HG03025 (cell line): Measurements from ENCODE around the gene SPATA31D1.
"Not testable (repeated sequence)": the region's sequence is repeated elsewhere in the genome, so short reads cannot be mapped to it uniquely, and the experiment has no call there.

ENCODE experiments used
- ATAC-seq: cut with Tn5 transposase; IDR thresholded peaks from one replicate; pipeline ENCODE4 v1.9.1; 2021; ENCODE audit warnings: mild to moderate bottlenecking, moderate library complexity; ENCODE audit not compliant: unreplicated experiment, low FRiP score

SPATA31D1 gene

GRCh38 chr9:81988472-81988871 is at the start of gene SPATA31D1:
Gene SPATA31D1, plus strand, starts transcription at chr9:81988772. Its CDS starts 47 bp downstream, at chr9:81988819.
- ATAC-seq = not testable (repeated sequence)

GRCh38 chr9:81943393-81943792 is 45.2 kb upstream of the SPATA31D1 start, which contains the start of gene SPATA31D3:
Gene SPATA31D3, plus strand, starts transcription at chr9:81943500. Its CDS starts 86 bp downstream, at chr9:81943586.
- not testable (repeated sequence) for ATAC-seq

- ATAC-seq = not testable (repeated sequence)
Observed at GRCh38 chr9:81948650-81949049, 39.9 kb upstream of the SPATA31D1 start.

- ATAC-seq = no peak
Observed at GRCh38 chr9:81953096-81953495, 35.5 kb upstream of the SPATA31D1 start.

- no peak for ATAC-seq
Observed at GRCh38 chr9:81955625-81956024, 32.9 kb upstream of the SPATA31D1 start.

GRCh38 chr9:81964218-81965171 is 24.1 kb upstream of the SPATA31D1 start:
- ATAC-seq = no peak

GRCh38 chr9:81968026-81968425 is 20.5 kb upstream of the SPATA31D1 start:
- ATAC-seq = no peak

- ATAC-seq = no peak
Observed at GRCh38 chr9:81969971-81970370, 18.6 kb upstream of the SPATA31D1 start.

GRCh38 chr9:81971727-81972126 is 16.8 kb upstream of the SPATA31D1 start:
- no peak for ATAC-seq

GRCh38 chr9:81974764-81975163 is 13.8 kb upstream of the SPATA31D1 start:
- no peak for ATAC-seq

GRCh38 chr9:81976351-81976750 is 12.2 kb upstream of the SPATA31D1 start:
- no peak for ATAC-seq

- no peak for ATAC-seq
Observed at GRCh38 chr9:81979196-81979595, 9.4 kb upstream of the SPATA31D1 start.

GRCh38 chr9:81980568-81980967 is 8.0 kb upstream of the SPATA31D1 start:
- ATAC-seq = no peak

- no peak for ATAC-seq
Observed at GRCh38 chr9:81981883-81982282, 6.7 kb upstream of the SPATA31D1 start.

GRCh38 chr9:81984928-81985327 is 3.6 kb upstream of the SPATA31D1 start:
- no peak for ATAC-seq

GRCh38 chr9:81986051-81986450 is 2.5 kb upstream of the SPATA31D1 start:
- no peak for ATAC-seq

- ATAC-seq = no peak
Observed at GRCh38 chr9:81989700-81990099, 1.1 kb downstream of the SPATA31D1 start.

GRCh38 chr9:81993656-81994055 is 5.1 kb downstream of the SPATA31D1 start:
- no peak for ATAC-seq

GRCh38 chr9:81999806-82000205 is 11.2 kb downstream of the SPATA31D1 start:
- no peak for ATAC-seq

- no peak for ATAC-seq
Observed at GRCh38 chr9:82010711-82011110, 22.1 kb downstream of the SPATA31D1 start.

GRCh38 chr9:82011133-82011532 is 22.6 kb downstream of the SPATA31D1 start:
- ATAC-seq = no peak

GRCh38 chr9:82012276-82012675 is 23.7 kb downstream of the SPATA31D1 start:
- no peak for ATAC-seq
